Epithelial cell of esophagus (primary cell): ENCODE results near the gene CSNK1E.
A peak's percentile ranks its signal among the peaks of the same experiment; 100 is the strongest.

ENCODE experiments used
- DNase-seq: peaks from one replicate; pipeline ENCODE4 v3.0.0; 2010; ENCODE audit warnings: low read depth
- H3K4me3 ChIP-seq: 2 replicates; pipeline ENCODE4 v1.5.1; 2011; ENCODE audit warnings: mild to moderate bottlenecking, low read length, control low read depth
- TF ChIP-seq, protein P1 (sequence below): IDR thresholded peaks from 2 replicates; pipeline ENCODE4 v1.5.1; 2011; ENCODE audit warnings: low read depth, mild to moderate bottlenecking, low read length, control low read depth, inconsistent platforms; ENCODE audit not compliant: insufficient read depth; ENCODE audit errors: missing control alignments

CSNK1E gene

DNA sequence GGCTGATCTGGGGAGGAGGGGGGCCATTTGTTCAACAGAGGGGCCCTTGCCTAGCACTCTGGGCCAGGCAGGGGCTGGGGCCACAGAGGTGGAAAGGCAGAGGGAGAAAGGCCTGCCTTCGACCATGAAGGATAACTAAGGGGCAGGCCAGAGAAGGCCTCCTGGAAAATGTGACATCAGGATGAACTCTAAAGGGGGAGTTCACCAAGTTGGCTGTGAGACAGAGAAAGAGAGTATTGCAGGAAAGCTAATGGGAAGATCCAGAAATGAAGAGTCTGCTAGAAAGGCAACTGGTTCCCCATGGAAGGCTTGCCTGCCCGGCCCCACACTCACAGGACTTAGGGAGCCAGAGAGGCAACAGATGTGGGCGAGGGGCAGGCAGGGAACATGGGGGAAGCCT lies 16.3 kb downstream of the CSNK1E start:
- TF ChIP-seq, protein P1, sequence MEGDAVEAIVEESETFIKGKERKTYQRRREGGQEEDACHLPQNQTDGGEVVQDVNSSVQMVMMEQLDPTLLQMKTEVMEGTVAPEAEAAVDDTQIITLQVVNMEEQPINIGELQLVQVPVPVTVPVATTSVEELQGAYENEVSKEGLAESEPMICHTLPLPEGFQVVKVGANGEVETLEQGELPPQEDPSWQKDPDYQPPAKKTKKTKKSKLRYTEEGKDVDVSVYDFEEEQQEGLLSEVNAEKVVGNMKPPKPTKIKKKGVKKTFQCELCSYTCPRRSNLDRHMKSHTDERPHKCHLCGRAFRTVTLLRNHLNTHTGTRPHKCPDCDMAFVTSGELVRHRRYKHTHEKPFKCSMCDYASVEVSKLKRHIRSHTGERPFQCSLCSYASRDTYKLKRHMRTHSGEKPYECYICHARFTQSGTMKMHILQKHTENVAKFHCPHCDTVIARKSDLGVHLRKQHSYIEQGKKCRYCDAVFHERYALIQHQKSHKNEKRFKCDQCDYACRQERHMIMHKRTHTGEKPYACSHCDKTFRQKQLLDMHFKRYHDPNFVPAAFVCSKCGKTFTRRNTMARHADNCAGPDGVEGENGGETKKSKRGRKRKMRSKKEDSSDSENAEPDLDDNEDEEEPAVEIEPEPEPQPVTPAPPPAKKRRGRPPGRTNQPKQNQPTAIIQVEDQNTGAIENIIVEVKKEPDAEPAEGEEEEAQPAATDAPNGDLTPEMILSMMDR = no peak
- DNase-seq = no peak
- no peak overlapping the region for H3K4me3 ChIP-seq

- no peak overlapping the region for H3K4me3 ChIP-seq
- TF ChIP-seq, protein P1 = no peak
- peak; percentile 50 for DNase-seq
These were observed 16.9 kb downstream of the CSNK1E start for GRCh38 chr22:38300197-38300945.

DNA sequence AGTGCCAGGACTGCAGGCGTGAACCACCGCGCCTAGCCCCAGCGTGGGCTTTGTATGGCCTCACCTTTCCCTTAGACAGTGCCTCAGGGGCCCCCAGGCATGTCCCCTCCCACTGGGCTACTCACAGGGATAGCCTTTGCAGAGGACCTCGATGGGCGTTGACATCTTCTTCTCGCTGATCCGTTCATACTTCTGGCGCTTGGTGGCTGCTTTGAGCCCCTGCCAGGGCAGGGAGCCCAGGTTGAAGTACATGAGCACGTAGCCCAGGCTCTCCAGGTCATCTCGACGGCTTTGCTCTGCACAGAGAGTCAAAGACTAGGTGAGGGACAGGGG lies 17.5 kb downstream of the CSNK1E start:
- no peak overlapping the region for H3K4me3 ChIP-seq
- TF ChIP-seq, protein P1 = no peak
- no peak for DNase-seq

- H3K4me3 ChIP-seq = no peak overlapping the region
- peak; percentile 100 for DNase-seq
- TF ChIP-seq, protein P1 = peak; percentile 18
These were observed 18.8 kb downstream of the CSNK1E start for GRCh38 chr22:38298312-38299005.

GRCh38 chr22:38296372-38296771 lies 20.9 kb downstream of the CSNK1E start:
- DNase-seq = no peak
- H3K4me3 ChIP-seq = no peak overlapping the region
- TF ChIP-seq, protein P1 = no peak

GRCh38 chr22:38295863-38296262 lies 21.4 kb downstream of the CSNK1E start:
- no peak overlapping the region for H3K4me3 ChIP-seq
- no peak for DNase-seq
- TF ChIP-seq, protein P1 = no peak
